T-helper 2 cell treated with Interferon-gamma antibody and Interleukin-4, amounts not matched to agents 5 μg/mL and 100 μg/mL, for 36 hours (primary cell): ENCODE measurements around the gene MYLIP.

ENCODE experiments used
- DNase-seq: peaks from one replicate; pipeline ENCODE4 v3.0.0; 2021; ENCODE audit warnings: low spot score
- H3K27ac Mint-ChIP-seq: one replicate; pipeline ENCODE4 v1.8.0; 2021; ENCODE audit warnings: mild to moderate bottlenecking, mixed read lengths
- H3K27me3 Mint-ChIP-seq: one replicate; pipeline ENCODE4 v1.8.0; 2021; ENCODE audit warnings: low read depth, mixed read lengths
- H3K36me3 Mint-ChIP-seq: one replicate; pipeline ENCODE4 v1.8.0; 2021; ENCODE audit warnings: low read depth, mixed read lengths
- H3K4me1 Mint-ChIP-seq: one replicate; pipeline ENCODE4 v1.8.0; 2021; ENCODE audit warnings: low read depth, mixed read lengths
- H3K4me3 Mint-ChIP-seq: one replicate; pipeline ENCODE4 v1.8.0; 2022; ENCODE audit warnings: mild to moderate bottlenecking, moderate library complexity, mixed read lengths
- H3K9me3 Mint-ChIP-seq: one replicate; pipeline ENCODE4 v1.8.0; 2021; ENCODE audit warnings: mixed read lengths

MYLIP gene

DNA sequence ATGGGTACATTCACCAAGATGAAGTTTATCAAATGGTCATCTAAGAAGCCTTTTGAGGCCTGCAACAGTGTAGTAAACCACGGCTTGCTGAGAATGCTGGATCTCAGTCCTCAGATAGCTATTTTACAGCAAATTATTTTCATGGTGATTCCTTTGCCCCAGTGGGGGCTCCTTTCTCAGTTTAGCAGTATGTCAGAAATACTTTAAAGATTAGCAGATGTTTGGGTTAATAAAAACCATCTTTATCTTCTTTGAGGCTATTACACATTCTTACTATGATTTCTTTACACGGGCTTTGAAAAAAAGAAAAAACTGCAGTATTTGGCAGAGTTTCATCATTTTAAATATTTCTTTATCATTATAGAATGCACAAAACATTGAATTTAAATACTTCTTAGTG, 10.7 kb downstream of the MYLIP start:
- H3K4me1 Mint-ChIP-seq, result peaks cover 57% of the 10 kb centered on the region
- H3K36me3 Mint-ChIP-seq, result peaks cover 67% of the 10 kb centered on the region
- H3K27ac Mint-ChIP-seq, result no peak overlapping the region

DNA sequence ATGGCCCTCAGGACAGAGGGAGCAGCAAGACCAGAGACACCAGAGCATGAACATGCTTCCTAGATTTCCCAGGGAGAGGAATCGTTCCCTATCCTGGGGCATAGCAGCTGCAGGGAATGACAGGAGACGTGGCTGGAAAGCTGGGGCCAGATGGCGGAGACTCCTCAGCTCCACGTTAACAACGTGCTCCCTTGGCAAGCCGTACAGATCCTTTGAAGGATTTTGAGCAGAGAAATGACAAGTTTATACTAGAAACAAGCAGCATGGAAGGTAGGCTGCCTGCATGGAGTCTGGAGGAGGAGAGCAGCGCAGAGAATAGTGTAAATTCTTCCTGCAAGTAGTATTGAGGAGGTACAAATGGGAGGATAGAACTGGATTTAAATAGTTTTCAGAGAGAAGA, 11.7 kb downstream of the MYLIP start:
- peaks cover 5% of the 10 kb centered on the region for H3K9me3 Mint-ChIP-seq
- no peaks in the 10 kb centered on the region for H3K27me3 Mint-ChIP-seq
- peaks cover 49% of the 10 kb centered on the region for H3K4me1 Mint-ChIP-seq
- H3K36me3 Mint-ChIP-seq, result peaks cover 64% of the 10 kb centered on the region
- DNase-seq, result no peak
- no peak overlapping the region for H3K27ac Mint-ChIP-seq
- no peak overlapping the region for H3K4me3 Mint-ChIP-seq

More for the DNA sequence above, 10.7 kb downstream of the MYLIP start:
- H3K9me3 Mint-ChIP-seq, result peaks cover 5% of the 10 kb centered on the region
- DNase-seq, result no peak
- H3K27me3 Mint-ChIP-seq, result no peaks in the 10 kb centered on the region
- H3K4me3 Mint-ChIP-seq, result no peak overlapping the region

DNA sequence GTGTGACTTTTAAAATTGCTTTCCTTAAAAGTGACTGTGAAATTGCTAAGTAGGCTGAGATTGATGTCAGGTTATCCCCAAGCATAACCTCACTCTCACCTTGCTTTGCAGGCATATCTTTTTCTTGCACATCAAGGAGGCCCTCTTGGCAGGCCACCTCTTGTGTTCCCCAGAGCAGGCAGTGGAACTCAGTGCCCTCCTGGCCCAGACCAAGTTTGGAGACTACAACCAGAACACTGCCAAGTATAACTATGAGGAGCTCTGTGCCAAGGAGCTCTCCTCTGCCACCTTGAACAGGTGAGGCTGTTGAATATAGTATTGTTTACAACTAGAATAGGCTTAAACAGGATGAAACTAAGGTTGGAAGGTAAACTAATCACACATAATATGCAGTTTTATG, 12.6 kb downstream of the MYLIP start:
- no peaks in the 10 kb centered on the region for H3K27me3 Mint-ChIP-seq
- no peak for DNase-seq
- H3K9me3 Mint-ChIP-seq, result peaks cover 5% of the 10 kb centered on the region
- no peak overlapping the region for H3K4me3 Mint-ChIP-seq
- H3K27ac Mint-ChIP-seq, result no peak overlapping the region
- peaks cover 69% of the 10 kb centered on the region for H3K36me3 Mint-ChIP-seq
- peaks cover 43% of the 10 kb centered on the region for H3K4me1 Mint-ChIP-seq

DNA sequence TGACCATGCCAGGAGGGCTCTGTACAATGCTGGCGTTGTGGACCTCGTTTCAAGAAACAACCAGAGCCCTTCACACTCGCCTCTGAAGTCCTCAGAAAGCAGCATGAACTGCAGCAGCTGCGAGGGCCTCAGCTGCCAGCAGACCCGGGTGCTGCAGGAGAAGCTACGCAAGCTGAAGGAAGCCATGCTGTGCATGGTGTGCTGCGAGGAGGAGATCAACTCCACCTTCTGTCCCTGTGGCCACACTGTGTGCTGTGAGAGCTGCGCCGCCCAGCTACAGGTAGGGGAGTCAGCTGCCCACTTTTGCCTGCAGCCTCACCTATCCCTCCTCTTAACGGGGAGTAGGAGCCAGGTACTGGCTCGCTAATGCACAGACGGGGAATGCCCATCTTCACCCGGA, 16.2 kb downstream of the MYLIP start:
- Mint-ChIP-seq H3K27me3 (no peaks in the 10 kb centered on the region), H3K27ac (no peak overlapping the region), H3K4me3 (no peak overlapping the region), H3K9me3 (peaks cover 5% of the 10 kb centered on the region), H3K36me3 (peaks cover 73% of the 10 kb centered on the region), H3K4me1 (peaks cover 19% of the 10 kb centered on the region)
- DNase-seq, result no peak

DNA sequence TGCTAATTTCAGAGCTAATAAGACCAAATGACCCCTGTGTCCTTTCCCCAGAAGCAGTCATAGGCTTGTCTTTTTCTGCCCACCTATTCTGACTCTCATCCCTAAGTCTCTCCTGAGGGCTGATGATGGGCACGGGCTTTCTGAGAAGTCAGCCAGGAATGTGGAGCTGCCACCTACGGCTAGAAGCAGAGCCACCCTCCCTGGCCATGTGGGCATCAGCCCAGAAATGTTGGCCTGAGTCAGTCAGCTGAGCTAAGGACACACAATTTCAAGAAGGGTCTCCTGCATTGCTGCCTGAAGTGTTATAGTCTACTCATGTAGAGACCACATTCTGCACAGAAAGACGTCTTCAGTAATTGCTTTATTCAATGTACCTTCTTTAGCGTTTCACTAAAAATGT, 17.1 kb downstream of the MYLIP start:
- Mint-ChIP-seq H3K4me3 (no peak overlapping the region), H3K27ac (no peak overlapping the region), H3K36me3 (peaks cover 71% of the 10 kb centered on the region)

DNA sequence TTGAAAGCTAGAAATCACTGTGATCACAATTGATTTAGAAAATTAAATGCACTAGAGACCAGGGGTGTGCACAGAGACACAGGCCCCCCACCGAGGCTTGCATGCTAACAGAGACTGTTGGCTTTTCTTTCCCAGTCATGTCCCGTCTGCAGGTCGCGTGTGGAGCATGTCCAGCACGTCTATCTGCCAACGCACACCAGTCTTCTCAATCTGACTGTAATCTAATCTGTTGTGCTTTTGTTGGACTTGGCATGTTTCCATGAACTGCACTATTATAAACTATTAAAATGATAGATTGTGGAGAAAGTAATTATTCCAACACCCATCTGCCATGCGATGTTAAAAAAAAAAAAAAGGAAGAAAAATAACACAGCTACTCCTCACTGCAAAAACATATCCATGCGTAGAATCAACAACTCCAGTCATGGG, 17.7 kb downstream of the MYLIP start:
- Mint-ChIP-seq H3K4me1 (peaks cover 10% of the 10 kb centered on the region), H3K4me3 (no peak overlapping the region), H3K9me3 (peaks cover 5% of the 10 kb centered on the region), H3K27ac (no peak overlapping the region), H3K27me3 (no peaks in the 10 kb centered on the region), H3K36me3 (peaks cover 73% of the 10 kb centered on the region)
- DNase-seq, result no peak

More for the DNA sequence above, 17.1 kb downstream of the MYLIP start:
- H3K9me3 Mint-ChIP-seq, result peaks cover 5% of the 10 kb centered on the region
- no peaks in the 10 kb centered on the region for H3K27me3 Mint-ChIP-seq
- peaks cover 10% of the 10 kb centered on the region for H3K4me1 Mint-ChIP-seq
- no peak for DNase-seq

DNA sequence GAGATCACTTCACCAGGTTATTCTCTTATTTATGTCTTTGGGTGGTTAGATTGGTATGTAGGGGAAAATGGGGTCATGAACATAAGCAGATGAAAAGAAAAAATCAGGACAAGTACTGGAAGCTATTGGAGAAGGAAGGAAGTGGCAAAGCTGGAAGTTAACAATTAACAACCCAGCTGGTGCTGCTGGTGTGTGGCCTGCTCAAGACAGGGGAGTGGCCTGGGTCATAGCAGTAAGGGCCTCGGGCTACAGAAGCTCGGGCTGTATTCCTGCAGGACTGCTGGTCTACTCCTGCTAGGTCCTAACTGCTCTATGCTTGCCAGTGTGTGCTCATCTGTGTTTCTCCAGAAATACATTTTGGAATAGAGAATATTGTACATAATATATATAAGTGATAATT, 19.6 kb downstream of the MYLIP start:
- no peaks in the 10 kb centered on the region for H3K9me3 Mint-ChIP-seq
- H3K27me3 Mint-ChIP-seq, result no peaks in the 10 kb centered on the region
- H3K4me1 Mint-ChIP-seq, result peaks cover 6% of the 10 kb centered on the region
- DNase-seq, result no peak
- no peak overlapping the region for H3K4me3 Mint-ChIP-seq
- no peak overlapping the region for H3K27ac Mint-ChIP-seq
- peaks cover 62% of the 10 kb centered on the region for H3K36me3 Mint-ChIP-seq

DNA sequence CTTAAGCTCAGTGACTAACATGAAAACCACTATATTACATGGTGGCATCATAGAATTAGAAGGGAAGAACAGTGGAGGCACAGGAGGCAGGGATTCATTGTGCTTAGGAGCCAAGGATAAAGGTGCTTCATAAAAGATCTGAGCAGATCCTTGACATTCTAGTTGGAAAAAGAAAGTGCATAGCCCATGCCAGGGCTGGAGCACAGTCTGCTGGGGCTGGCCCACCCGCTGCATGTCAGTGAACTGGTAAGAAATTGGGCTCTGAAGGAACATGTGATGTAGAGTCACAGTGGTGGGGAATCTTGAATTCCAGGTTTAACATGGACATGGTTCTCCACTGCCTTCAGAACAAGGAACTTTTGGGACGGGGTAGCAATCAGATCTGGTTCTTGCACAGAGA, 20.4 kb downstream of the MYLIP start:
- Mint-ChIP-seq H3K27ac (no peak overlapping the region), H3K4me3 (no peak overlapping the region), H3K36me3 (peaks cover 59% of the 10 kb centered on the region), H3K4me1 (peaks cover 6% of the 10 kb centered on the region), H3K9me3 (no peaks in the 10 kb centered on the region), H3K27me3 (no peaks in the 10 kb centered on the region)
- no peak for DNase-seq

DNA sequence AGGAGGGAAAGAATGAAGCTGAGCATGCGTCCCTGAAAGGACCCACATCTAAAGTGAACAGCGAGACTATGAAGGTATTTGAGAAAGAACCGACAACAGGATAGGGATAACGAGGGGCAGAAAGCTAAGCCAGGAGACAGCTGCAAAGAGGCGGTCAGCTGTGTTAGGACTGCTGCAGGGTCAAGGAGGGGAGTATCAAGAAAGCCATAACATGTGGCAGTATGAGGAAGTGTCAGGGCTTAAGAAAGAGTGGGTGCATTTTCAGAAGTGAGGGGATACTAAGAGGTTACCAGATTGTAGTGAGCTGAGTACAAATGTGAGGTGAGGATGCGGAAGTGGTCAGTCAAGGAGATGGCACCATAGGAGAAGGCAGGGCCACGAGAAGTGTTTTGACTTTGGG, 21.2 kb downstream of the MYLIP start:
- Mint-ChIP-seq H3K4me3 (no peak overlapping the region), H3K9me3 (peaks cover 1% of the 10 kb centered on the region), H3K27ac (peak overlapping the region; percentile 24), H3K27me3 (no peaks in the 10 kb centered on the region), H3K36me3 (peaks cover 66% of the 10 kb centered on the region), H3K4me1 (peaks cover 6% of the 10 kb centered on the region)
- DNase-seq, result no peak

DNA sequence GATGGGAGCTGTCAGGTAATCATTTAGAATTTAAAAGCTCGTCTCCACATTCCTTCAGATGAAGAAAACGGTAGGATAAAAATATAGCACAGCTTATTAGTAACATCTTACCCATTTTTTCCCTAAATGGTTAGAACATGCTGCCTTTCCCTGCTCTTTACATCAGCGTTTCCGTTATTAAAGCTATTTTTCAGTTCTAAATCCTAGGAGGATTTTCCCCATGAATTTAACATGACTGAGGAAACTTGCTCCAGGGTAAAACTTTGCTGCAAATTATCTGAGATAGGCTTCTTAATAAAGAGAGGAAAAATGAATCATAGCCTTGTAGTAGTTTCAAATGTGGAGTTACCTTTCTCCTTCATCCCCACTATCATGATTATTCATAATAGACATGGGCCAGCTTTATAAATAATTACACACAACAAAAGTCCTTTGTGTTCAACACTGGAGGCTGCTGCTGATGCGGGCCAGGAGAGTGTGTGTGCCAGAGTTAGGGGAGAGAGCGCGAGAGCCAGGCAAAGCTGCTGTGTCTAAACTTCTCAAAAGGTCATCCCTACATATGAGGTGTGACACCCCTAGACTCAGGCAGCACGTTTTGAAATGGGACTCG, 24.4 kb downstream of the MYLIP start:
- no peak for DNase-seq

DNA sequence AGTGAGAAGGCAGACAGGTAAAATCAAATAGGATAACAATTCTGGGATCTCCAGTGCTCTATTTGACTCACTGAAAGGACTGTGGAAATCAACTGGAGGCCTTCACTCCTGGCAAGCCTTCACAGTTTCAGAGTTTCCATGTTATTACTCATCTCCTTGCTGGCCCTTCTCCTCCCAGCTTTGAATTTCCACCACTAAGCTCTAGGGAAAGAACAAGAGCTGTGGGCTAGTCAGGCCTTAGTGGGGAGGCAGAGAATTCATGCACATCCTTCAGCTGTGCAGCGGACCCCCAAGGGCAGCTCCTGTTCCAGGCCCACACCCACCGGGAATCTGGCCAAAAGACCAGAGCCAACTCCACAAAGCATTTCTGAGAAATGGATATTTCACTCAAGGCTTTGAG, 26.0 kb downstream of the MYLIP start:
- H3K9me3 Mint-ChIP-seq, result peaks cover 18% of the 10 kb centered on the region
- H3K27me3 Mint-ChIP-seq, result no peaks in the 10 kb centered on the region
- H3K4me3 Mint-ChIP-seq, result no peak overlapping the region
- no peak overlapping the region for H3K27ac Mint-ChIP-seq
- DNase-seq, result no peak
- peaks cover 1% of the 10 kb centered on the region for H3K4me1 Mint-ChIP-seq
- peaks cover 56% of the 10 kb centered on the region for H3K36me3 Mint-ChIP-seq

More for the DNA sequence above, 24.4 kb downstream of the MYLIP start:
- H3K4me1 Mint-ChIP-seq, result peaks cover 2% of the 10 kb centered on the region
- H3K4me3 Mint-ChIP-seq, result no peak overlapping the region
- peaks cover 18% of the 10 kb centered on the region for H3K9me3 Mint-ChIP-seq
- H3K27me3 Mint-ChIP-seq, result no peaks in the 10 kb centered on the region
- H3K27ac Mint-ChIP-seq, result no peak overlapping the region
- H3K36me3 Mint-ChIP-seq, result peaks cover 67% of the 10 kb centered on the region

DNA sequence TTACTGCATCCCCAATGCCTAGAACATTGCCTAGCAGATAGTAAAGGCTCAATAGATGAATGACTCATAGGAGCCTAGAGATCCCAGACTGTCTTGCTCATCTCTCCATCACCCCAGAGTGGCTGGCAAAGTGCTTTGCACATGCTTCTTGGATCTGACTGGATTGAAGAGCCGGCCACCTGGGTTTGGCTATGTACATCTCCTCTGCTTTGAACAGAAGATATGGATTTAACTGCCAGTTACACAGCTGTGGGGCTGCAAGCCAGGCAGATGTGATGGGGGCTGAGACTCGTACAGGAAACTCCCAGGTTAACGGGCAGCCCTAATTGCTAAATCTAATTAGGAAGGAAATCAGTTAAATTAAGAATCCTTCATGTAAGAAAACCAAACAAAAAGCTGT, 28.6 kb downstream of the MYLIP start:
- Mint-ChIP-seq H3K4me3 (no peak overlapping the region), H3K36me3 (peaks cover 41% of the 10 kb centered on the region), H3K27me3 (no peaks in the 10 kb centered on the region)

DNA sequence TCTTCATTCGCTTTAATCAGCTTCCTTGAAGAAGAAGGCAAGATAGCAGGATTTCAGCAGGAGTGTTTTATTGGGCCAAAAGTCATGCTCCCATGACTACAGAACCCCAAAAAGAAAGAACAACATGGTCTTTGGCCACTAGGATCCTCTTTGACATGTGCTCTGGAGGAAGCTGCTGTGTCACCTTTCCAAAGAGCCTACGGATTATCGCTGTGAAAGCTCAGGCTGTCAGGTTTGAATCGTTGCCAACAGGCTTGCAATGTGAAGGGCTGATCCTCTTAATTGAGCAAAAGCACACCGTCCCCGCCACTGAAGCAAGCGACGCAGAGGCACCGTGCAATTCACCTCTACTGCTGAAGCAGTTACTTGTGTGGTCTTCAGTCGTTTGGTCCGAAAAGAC, 29.0 kb downstream of the MYLIP start:
- peaks cover 18% of the 10 kb centered on the region for H3K9me3 Mint-ChIP-seq
- no peak overlapping the region for H3K27ac Mint-ChIP-seq
- H3K36me3 Mint-ChIP-seq, result peaks cover 37% of the 10 kb centered on the region
- no peaks in the 10 kb centered on the region for H3K27me3 Mint-ChIP-seq
- DNase-seq, result no peak
- H3K4me1 Mint-ChIP-seq, result peaks cover 9% of the 10 kb centered on the region
- no peak overlapping the region for H3K4me3 Mint-ChIP-seq

More for the DNA sequence above, 28.6 kb downstream of the MYLIP start:
- DNase-seq, result no peak
- Mint-ChIP-seq H3K9me3 (peaks cover 18% of the 10 kb centered on the region), H3K27ac (no peak overlapping the region), H3K4me1 (peaks cover 7% of the 10 kb centered on the region)

DNA sequence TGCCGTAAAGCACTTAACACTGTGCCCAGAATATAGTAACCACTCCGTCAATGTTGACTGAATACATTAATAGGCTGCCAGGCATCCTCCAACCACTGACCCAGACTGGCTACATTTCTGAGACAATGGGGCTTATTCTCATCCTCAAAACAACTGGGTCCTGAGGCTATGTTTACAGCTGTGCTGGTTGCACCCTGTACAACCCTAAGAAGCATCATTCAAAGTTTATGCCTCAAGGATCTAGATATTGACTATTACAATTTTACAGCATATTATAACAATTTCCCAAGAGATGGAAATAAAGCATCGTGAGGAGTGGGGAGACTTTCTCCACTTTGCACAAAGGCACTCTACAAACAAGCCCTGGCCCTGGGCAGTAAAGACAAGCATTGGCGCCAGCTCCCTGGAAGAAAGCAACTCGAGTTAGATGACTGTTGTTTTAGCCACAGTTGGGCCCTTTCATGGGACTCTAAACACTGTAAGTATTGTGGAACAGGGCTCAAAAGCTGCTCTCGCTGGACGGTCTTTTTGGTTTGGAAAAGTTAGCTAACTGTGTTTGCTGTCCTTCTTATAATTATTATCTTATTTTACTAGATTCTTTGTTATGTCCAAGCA, 30.2 kb downstream of the MYLIP start:
- peaks cover 19% of the 10 kb centered on the region for H3K4me1 Mint-ChIP-seq
- H3K27me3 Mint-ChIP-seq, result no peaks in the 10 kb centered on the region
- DNase-seq, result no peak
- H3K4me3 Mint-ChIP-seq, result no peak overlapping the region
- H3K27ac Mint-ChIP-seq, result no peak overlapping the region
- peaks cover 18% of the 10 kb centered on the region for H3K9me3 Mint-ChIP-seq
- peaks cover 35% of the 10 kb centered on the region for H3K36me3 Mint-ChIP-seq

DNA sequence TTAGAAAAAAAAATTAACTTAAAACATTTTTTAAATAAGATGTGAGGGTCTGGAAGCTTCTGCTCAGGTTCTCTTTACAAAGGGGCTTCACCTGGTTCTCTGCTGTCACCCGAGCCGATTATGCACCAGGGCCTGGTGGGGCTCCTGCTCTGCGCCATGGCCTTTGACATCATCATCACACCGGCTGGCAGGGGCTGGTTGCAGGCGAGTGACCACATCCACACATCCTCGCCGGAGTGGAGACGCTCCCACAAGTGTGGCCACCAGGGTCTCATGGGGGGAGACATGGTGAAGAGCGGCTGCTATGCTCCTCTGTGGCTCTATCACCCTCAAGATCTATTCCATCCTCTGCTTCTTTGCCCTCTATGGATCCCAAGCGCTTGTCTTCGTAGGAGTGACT, 31.9 kb downstream of the MYLIP start:
- Mint-ChIP-seq H3K9me3 (peaks cover 10% of the 10 kb centered on the region), H3K4me3 (no peak overlapping the region), H3K27ac (no peak overlapping the region), H3K27me3 (no peaks in the 10 kb centered on the region), H3K36me3 (peaks cover 19% of the 10 kb centered on the region), H3K4me1 (peaks cover 19% of the 10 kb centered on the region)
- DNase-seq, result no peak
